Measurements from ENCODE around the gene FAM162A.

Gene FAM162A

GRCh38 chr3:122351612-122352011 is 32.4 kb upstream of the FAM162A start:
- no peak for DNase-seq (ENCODE audit: extremely low spot score)
- no peak for TF ChIP-seq L3MBTL2 (conservative IDR thresholded peaks at IDR 0.05)
- no peak for TF ChIP-seq PKNOX1 (IDR thresholded peaks at IDR 0.05)
- TF ChIP-seq CTBP1 (IDR thresholded peaks at IDR 0.05; ENCODE audit: borderline replicate concordance): no peak
- ChIA-PET POLR2A (interaction anchor here (1.2 kb wide), 1 partner anchor 33 kb away, joined by 3 read pairs; the partner anchor contains the start of gene FAM162A), CTCF (no interaction called here)

- no peak for TF ChIP-seq PKNOX1 (IDR thresholded peaks at IDR 0.05)
- no peak for TF ChIP-seq ELF4 (IDR thresholded peaks at IDR 0.05)
- TF ChIP-seq SUZ12 (IDR thresholded peaks at IDR 0.05): no peak
- no peak for TF ChIP-seq NFRKB (IDR thresholded peaks at IDR 0.05)
- TF ChIP-seq FOXK2 (IDR thresholded peaks at IDR 0.05): no peak
- no peak for TF ChIP-seq ZNF384 (IDR thresholded peaks at IDR 0.05)
- TF ChIP-seq ARNT (IDR thresholded peaks at IDR 0.05): no peak
- TF ChIP-seq FOXA1 (IDR thresholded peaks at IDR 0.05): no peak
- no peak for TF ChIP-seq FOXM1 (IDR thresholded peaks at IDR 0.05; ENCODE audit: borderline replicate concordance)
- ChIA-PET POLR2A (no interaction called here), CTCF (no interaction called here)
- DNase-seq (ENCODE audit: extremely low spot score): no peak
Measured at GRCh38 chr3:122353215-122353614, 30.8 kb upstream of the FAM162A start.

- DNase-seq (ENCODE audit: extremely low spot score): no peak
- ChIA-PET POLR2A (interaction anchor here (1.1 kb wide), 1 partner anchor 30 kb away, joined by 5 read pairs; the partner anchor contains the start of genes FAM162A and MIX23), CTCF (no interaction called here)
- TF ChIP-seq PKNOX1 (IDR thresholded peaks at IDR 0.05) (no peak), NFRKB (IDR thresholded peaks at IDR 0.05) (no peak), FOXA1 (IDR thresholded peaks at IDR 0.05) (no peak), SP1 (IDR thresholded peaks at IDR 0.05) (no peak), LEF1 (IDR thresholded peaks at IDR 0.05; ENCODE audit: borderline replicate concordance) (no peak), TARDBP (IDR thresholded peaks at IDR 0.05) (no peak), ARNT (IDR thresholded peaks at IDR 0.05) (no peak)
Measured at GRCh38 chr3:122353893-122354401, 30.0 kb upstream of the FAM162A start.

- POLR2A ChIA-PET: interaction anchor here (1.1 kb wide), 1 partner anchor 28 kb away, joined by 4 read pairs; the partner anchor contains the start of gene FAM162A
- CTCF ChIA-PET: interaction anchor here (0.7 to 1.2 kb wide), 2 partner anchors 13 to 17 kb away, joined by 3 read pairs; no protein-coding TSS in a partner anchor
Measured at GRCh38 chr3:122355612-122356011, 28.4 kb upstream of the FAM162A start.

GRCh38 chr3:122356402-122356801 is 27.6 kb upstream of the FAM162A start:
- no peak for TF ChIP-seq SUZ12 (IDR thresholded peaks at IDR 0.05)
- TF ChIP-seq FOXK2 (IDR thresholded peaks at IDR 0.05): no peak
- DNase-seq (ENCODE audit: extremely low spot score): peak; percentile 39
- ChIA-PET POLR2A (interaction anchor here (1.1 kb wide), 1 partner anchor 28 kb away, joined by 4 read pairs; the partner anchor contains the start of gene FAM162A), CTCF (interaction anchor here (0.7 to 1.5 kb wide), 3 partner anchors 13 to 255 kb away, joined by 3 to 4 read pairs (median 3); no protein-coding TSS in a partner anchor)

More at GRCh38 chr3:122355612-122356011, 28.4 kb upstream of the FAM162A start:
- TF ChIP-seq LEF1 (IDR thresholded peaks at IDR 0.05; ENCODE audit: borderline replicate concordance): no peak
- no peak for TF ChIP-seq PKNOX1 (IDR thresholded peaks at IDR 0.05)
- no peak for TF ChIP-seq BHLHE40 (IDR thresholded peaks at IDR 0.05; ENCODE audit: borderline replicate concordance)
- TF ChIP-seq L3MBTL2 (conservative IDR thresholded peaks at IDR 0.05): no peak
- no peak for DNase-seq (ENCODE audit: extremely low spot score)

- DNase-seq (ENCODE audit: extremely low spot score): no peak
- ChIA-PET CTCF (interaction anchor here (0.6 to 1.5 kb wide), 2 partner anchors 10 to 256 kb away, joined by 3 to 4 read pairs; no protein-coding TSS in a partner anchor), POLR2A (no interaction called here)
- TF ChIP-seq SUZ12 (IDR thresholded peaks at IDR 0.05): no peak
- TF ChIP-seq ZNF384 (IDR thresholded peaks at IDR 0.05): no peak
- TF ChIP-seq FOXA1 (IDR thresholded peaks at IDR 0.05): no peak
- no peak for TF ChIP-seq NFRKB (IDR thresholded peaks at IDR 0.05)
- no peak for TF ChIP-seq L3MBTL2 (conservative IDR thresholded peaks at IDR 0.05)
- no peak for TF ChIP-seq BHLHE40 (IDR thresholded peaks at IDR 0.05; ENCODE audit: borderline replicate concordance)
- no peak for TF ChIP-seq TARDBP (IDR thresholded peaks at IDR 0.05)
- no peak for TF ChIP-seq CTBP1 (IDR thresholded peaks at IDR 0.05; ENCODE audit: borderline replicate concordance)
- no peak for TF ChIP-seq ELF4 (IDR thresholded peaks at IDR 0.05)
- no peak for TF ChIP-seq PKNOX1 (IDR thresholded peaks at IDR 0.05)
- TF ChIP-seq HDGF (IDR thresholded peaks at IDR 0.05; ENCODE audit: borderline replicate concordance): no peak
- no peak for TF ChIP-seq LEF1 (IDR thresholded peaks at IDR 0.05; ENCODE audit: borderline replicate concordance)
- TF ChIP-seq ARNT (IDR thresholded peaks at IDR 0.05): no peak
- TF ChIP-seq FOXK2 (IDR thresholded peaks at IDR 0.05): no peak
- no peak for TF ChIP-seq FOXM1 (IDR thresholded peaks at IDR 0.05; ENCODE audit: borderline replicate concordance)
- no peak for TF ChIP-seq SP1 (IDR thresholded peaks at IDR 0.05)
Measured at GRCh38 chr3:122357828-122358702, 25.9 kb upstream of the FAM162A start.

All from HEK293T (cell line).